GM23248 (cell line): Measurements from ENCODE around the gene ATP5PB.

Source experiments
- EZH2 ChIP-seq: fragments of 200-600 bp; sonication (generic); IDR thresholded peaks from 2 replicates; pipeline ENCODE4 v1.6.1; 2018; ENCODE audit warnings: antibody characterized with exemption, mild to moderate bottlenecking; ENCODE audit not compliant: insufficient read depth, poor library complexity, severe bottlenecking
- EZH2phosphoT487 ChIP-seq: fragments of 200-600 bp; sonication (generic); IDR thresholded peaks from 2 replicates; pipeline ENCODE4 v1.6.1; 2018; ENCODE audit warnings: antibody characterized with exemption, moderate library complexity, mild to moderate bottlenecking, low read depth; ENCODE audit not compliant: insufficient read depth

DNA sequence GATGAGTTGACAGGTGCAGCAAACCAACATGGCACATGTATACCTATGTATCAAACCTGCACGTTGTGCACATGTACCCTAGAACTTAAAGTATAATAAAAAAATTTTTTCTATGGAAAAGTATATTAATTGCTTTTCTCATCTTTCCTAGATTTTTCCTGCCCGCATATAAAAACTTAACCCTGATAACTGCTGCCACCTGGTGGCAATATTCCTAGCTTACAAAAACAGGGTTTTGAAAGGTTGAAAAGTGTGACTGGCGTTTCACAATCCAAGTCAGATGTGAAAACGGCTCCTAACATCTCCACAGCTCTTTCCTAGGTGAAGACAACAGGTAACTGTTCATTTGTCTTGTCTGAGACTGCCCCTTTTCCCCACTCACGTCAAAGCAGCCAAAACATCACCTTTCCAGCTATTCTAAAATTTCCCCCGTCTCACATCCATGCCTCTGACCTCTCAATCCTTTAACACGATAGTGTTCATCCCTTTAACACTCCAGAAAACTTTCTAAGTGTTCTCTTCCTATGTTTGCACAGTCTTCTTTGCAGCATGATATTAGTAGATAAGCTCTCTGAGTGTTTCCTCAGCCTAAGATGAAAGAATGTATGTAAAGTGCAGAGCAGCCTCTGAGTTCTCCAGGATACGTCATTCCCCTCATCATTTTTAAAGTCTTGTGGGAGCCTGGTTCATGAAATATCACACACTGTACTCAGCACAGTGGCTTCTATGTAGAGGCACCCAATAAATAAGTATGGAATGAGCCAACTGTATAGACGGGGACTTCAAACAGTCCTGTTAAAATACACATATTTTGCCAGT, 49.3 kb upstream of the ATP5PB start:
- TF ChIP-seq EZH2: no peak
- no peak for TF ChIP-seq EZH2phosphoT487
